ENCODE data around the gene FREM3. TPM values are rescaled to one million over a fixed set of nuclear protein-coding genes. Genes with fewer than 3 reads are reported as not detected.

Gene FREM3
- total RNA-seq, 1 donor from 2014 or later, result not detected

DNA sequence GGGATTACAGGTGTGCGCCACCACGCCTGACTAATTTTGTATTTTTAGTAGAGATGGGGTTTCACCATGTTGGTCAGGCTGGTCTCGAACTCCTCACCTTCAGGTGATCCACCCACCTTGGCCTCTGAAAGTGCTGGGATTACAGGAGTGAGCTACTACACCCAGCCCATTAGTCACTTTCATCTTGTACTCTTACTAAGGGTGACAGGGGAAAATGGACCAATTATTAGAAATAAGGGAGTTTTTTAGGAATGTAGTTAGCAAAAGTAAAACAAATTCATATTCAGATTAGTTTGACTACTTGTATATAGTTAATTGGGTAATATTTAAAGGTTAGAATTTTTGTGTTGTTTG lies 160.8 kb downstream of the FREM3 start:
- Histone ChIP-seq H3K27me3 (no peaks in the 10 kb centered on the region), H3K4me2 (no peak overlapping the region), H3K9ac (no peak overlapping the region), H3K4me1 (no peaks in the 10 kb centered on the region), H3K9me3 (ENCODE audit: low read depth) (no peaks in the 10 kb centered on the region), H3K4me3 (no peak overlapping the region), H2AFZ (replicated peaks) (no peak overlapping the region), H4K20me1 (ENCODE audit: low read depth) (peaks cover 18% of the 10 kb centered on the region), H3F3A (ENCODE audit: low read depth) (no peaks in the 10 kb centered on the region), H3K36me3 (peaks cover 45% of the 10 kb centered on the region), H3K27ac (no peak overlapping the region), H3K79me2 (ENCODE audit: low read depth) (peaks cover 6% of the 10 kb centered on the region)
- Mint-ChIP-seq H3K27ac (no peak overlapping the region), H3K4me3 (no peak overlapping the region), H3K9me3 (no peaks in the 10 kb centered on the region), H3K4me1 (no peaks in the 10 kb centered on the region), H3K36me3 (peaks cover 47% of the 10 kb centered on the region), H3K27me3 (ENCODE audit: insufficient read depth, low read depth) (no peaks in the 10 kb centered on the region)
- DNase-seq (ENCODE audit: low spot score), result no peak
- TF ChIP-seq EZH2phosphoT487 (IDR thresholded peaks at IDR 0.05), result no peak
- TF ChIP-seq EZH2 (IDR thresholded peaks at IDR 0.05), result no peak
- TF ChIP-seq, protein P1, sequence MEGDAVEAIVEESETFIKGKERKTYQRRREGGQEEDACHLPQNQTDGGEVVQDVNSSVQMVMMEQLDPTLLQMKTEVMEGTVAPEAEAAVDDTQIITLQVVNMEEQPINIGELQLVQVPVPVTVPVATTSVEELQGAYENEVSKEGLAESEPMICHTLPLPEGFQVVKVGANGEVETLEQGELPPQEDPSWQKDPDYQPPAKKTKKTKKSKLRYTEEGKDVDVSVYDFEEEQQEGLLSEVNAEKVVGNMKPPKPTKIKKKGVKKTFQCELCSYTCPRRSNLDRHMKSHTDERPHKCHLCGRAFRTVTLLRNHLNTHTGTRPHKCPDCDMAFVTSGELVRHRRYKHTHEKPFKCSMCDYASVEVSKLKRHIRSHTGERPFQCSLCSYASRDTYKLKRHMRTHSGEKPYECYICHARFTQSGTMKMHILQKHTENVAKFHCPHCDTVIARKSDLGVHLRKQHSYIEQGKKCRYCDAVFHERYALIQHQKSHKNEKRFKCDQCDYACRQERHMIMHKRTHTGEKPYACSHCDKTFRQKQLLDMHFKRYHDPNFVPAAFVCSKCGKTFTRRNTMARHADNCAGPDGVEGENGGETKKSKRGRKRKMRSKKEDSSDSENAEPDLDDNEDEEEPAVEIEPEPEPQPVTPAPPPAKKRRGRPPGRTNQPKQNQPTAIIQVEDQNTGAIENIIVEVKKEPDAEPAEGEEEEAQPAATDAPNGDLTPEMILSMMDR (IDR thresholded peaks at IDR 0.05), result no peak

DNA sequence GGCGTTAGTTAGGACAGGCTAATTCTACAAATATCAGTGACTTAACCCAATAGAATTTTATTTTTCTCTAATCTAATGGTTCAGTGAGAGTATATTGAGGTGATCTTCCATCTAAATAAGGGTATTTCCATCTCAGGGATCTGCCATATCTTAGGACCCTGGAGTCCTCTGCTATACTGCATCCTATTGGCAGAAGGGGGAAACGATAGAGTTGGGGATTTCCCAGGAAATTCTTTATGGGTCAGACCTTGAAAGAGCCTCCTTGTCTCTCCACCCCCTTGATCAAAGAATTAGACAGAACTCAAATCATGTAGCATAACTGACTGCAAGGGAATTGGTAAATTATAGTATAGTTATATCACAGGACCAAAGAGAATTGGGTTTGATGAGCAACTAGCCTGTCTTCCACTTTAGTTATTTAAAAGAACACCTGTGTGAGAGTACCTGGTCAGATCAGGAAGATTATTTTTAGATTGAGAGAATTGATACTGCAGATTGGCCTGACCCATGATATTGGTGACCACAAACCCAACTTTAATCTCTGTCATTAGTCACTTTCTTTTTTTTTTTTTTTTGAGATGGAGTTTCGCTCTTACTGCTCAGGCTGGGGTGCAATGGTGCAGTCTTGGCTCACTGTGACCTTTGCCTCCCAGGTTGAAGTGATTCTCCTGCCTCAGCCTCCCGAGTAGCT lies 161.4 kb downstream of the FREM3 start:
- Histone ChIP-seq H3K36me3 (peaks cover 46% of the 10 kb centered on the region), H3K4me2 (no peak overlapping the region), H4K20me1 (ENCODE audit: low read depth) (peaks cover 20% of the 10 kb centered on the region), H3K79me2 (ENCODE audit: low read depth) (peaks cover 8% of the 10 kb centered on the region), H3K27me3 (no peaks in the 10 kb centered on the region), H3K4me1 (no peaks in the 10 kb centered on the region), H3K9me3 (ENCODE audit: low read depth) (no peaks in the 10 kb centered on the region), H3K9ac (no peak overlapping the region), H3K27ac (no peak overlapping the region), H3K4me3 (no peak overlapping the region), H2AFZ (replicated peaks) (no peak overlapping the region), H3F3A (ENCODE audit: low read depth) (no peaks in the 10 kb centered on the region)
- no peaks in the 10 kb centered on the region for H3K4me1 Mint-ChIP-seq
- H3K4me3 Mint-ChIP-seq, result no peak overlapping the region
- no peak for DNase-seq (ENCODE audit: low spot score)
- TF ChIP-seq EZH2 (IDR thresholded peaks at IDR 0.05) (no peak), EZH2phosphoT487 (IDR thresholded peaks at IDR 0.05) (no peak)
- TF ChIP-seq, protein P1 (IDR thresholded peaks at IDR 0.05), result no peak
- no peak overlapping the region for H3K27ac Mint-ChIP-seq
- H3K36me3 Mint-ChIP-seq, result peaks cover 44% of the 10 kb centered on the region
- H3K27me3 Mint-ChIP-seq (ENCODE audit: insufficient read depth, low read depth), result no peaks in the 10 kb centered on the region
- no peaks in the 10 kb centered on the region for H3K9me3 Mint-ChIP-seq

DNA sequence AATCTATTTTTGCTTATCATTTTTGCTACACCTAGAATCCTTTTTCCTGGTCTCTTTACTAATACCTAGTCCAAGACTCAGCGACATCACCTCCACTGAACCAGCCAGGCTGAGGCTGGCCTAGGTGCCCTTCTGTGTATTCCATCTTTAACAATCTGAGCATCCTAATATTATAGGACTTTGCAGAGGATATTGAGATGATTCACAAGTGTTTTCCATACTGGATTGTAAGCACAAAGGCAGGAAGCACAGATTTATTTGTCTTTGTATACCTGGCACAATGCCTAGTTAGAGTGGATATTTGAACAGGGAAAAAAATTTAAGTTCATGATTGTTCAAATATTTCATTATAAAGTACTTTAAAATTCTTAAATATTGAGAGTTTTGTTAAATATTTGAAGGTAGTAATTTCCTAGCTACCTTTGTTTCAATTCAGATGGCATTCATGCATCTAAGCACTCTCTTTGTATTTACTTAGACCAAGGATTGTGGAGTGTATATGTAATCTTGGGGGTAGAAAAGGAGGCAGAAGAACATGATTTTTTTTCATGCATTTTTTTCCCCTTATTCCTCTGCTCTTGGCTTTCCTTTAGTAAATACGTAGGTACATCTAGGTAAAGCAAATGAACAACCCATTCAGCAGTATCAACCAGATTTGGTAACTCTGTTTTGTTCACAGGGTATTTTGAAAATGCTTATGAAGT lies 168.5 kb downstream of the FREM3 start:
- Mint-ChIP-seq H3K27ac (no peak overlapping the region), H3K4me1 (no peaks in the 10 kb centered on the region), H3K36me3 (peaks cover 48% of the 10 kb centered on the region), H3K27me3 (ENCODE audit: insufficient read depth, low read depth) (no peaks in the 10 kb centered on the region), H3K4me3 (no peak overlapping the region), H3K9me3 (no peaks in the 10 kb centered on the region)
- Histone ChIP-seq H3F3A (ENCODE audit: low read depth) (no peaks in the 10 kb centered on the region), H3K4me3 (no peak overlapping the region), H3K36me3 (peaks cover 82% of the 10 kb centered on the region), H4K20me1 (ENCODE audit: low read depth) (peaks cover 60% of the 10 kb centered on the region), H3K79me2 (ENCODE audit: low read depth) (peaks cover 71% of the 10 kb centered on the region), H2AFZ (replicated peaks) (no peak overlapping the region), H3K4me2 (no peak overlapping the region), H3K4me1 (no peaks in the 10 kb centered on the region), H3K27me3 (no peaks in the 10 kb centered on the region), H3K27ac (no peak overlapping the region), H3K9ac (no peak overlapping the region), H3K9me3 (ENCODE audit: low read depth) (no peaks in the 10 kb centered on the region)
- no peak for DNase-seq (ENCODE audit: low spot score)
- TF ChIP-seq EZH2phosphoT487 (IDR thresholded peaks at IDR 0.05) (no peak), EZH2 (IDR thresholded peaks at IDR 0.05) (no peak)
- TF ChIP-seq, protein P1 (IDR thresholded peaks at IDR 0.05), result no peak
